DOHH2 (cell line): ENCODE data around the gene ANLN.

Source experiments
- EZH2phosphoT487 ChIP-seq: fragments of 200-600 bp; sonication (generic); IDR thresholded peaks from 2 replicates; pipeline ENCODE4 v1.6.1; 2017; ENCODE audit warnings: borderline replicate concordance, mild to moderate bottlenecking, antibody characterized with exemption, low read length, moderate library complexity, mixed read lengths
- TF ChIP-seq, protein P1 (sequence below): fragments of 200-600 bp; sonication (generic); IDR thresholded peaks from one replicate; pipeline ENCODE4 v1.5.1; 2014; ENCODE audit warnings: antibody characterized with exemption, mild to moderate bottlenecking, low read depth, low read length; ENCODE audit not compliant: poor library complexity, severe bottlenecking

DNA sequence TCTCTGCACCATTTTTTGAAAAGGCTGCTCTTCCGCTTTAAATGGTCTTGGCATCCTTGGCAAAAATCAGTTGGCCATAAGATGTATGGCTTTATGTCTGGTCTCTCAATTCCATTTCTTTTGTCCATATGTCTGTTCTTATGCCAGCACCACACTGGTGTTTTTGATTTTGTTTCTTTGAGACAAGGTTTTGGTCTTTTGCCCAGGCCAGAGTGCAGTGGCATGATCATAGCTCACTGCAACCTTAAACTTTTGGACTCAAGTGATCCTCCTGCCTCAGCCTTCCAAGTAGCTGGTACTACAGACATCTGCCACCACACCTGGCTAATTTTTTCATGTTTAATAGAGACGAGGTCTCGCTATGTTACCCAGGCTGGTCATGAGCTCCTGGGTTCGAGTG, 48.5 kb downstream of the ANLN start:
- TF ChIP-seq, protein P1, sequence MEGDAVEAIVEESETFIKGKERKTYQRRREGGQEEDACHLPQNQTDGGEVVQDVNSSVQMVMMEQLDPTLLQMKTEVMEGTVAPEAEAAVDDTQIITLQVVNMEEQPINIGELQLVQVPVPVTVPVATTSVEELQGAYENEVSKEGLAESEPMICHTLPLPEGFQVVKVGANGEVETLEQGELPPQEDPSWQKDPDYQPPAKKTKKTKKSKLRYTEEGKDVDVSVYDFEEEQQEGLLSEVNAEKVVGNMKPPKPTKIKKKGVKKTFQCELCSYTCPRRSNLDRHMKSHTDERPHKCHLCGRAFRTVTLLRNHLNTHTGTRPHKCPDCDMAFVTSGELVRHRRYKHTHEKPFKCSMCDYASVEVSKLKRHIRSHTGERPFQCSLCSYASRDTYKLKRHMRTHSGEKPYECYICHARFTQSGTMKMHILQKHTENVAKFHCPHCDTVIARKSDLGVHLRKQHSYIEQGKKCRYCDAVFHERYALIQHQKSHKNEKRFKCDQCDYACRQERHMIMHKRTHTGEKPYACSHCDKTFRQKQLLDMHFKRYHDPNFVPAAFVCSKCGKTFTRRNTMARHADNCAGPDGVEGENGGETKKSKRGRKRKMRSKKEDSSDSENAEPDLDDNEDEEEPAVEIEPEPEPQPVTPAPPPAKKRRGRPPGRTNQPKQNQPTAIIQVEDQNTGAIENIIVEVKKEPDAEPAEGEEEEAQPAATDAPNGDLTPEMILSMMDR: no peak
- TF ChIP-seq EZH2phosphoT487: no peak
